CD4-positive, alpha-beta T cell treated with Interleukin-17A for 4 hours (primary cell): ENCODE data around the gene ELF5.

ENCODE experiments used
- DNase-seq: peaks from one replicate; pipeline ENCODE4 v3.0.0-alpha.2; 2020; ENCODE audit warnings: mixed read lengths

ELF5 gene

GRCh38 chr11:34513682-34514449 is at the start of gene ELF5:
ELF5 (minus strand) TSS chr11:34513794; CDS start chr11:34505749, 8,045 bp downstream.
- DNase-seq: no peak

GRCh38 chr11:34562976-34563375 is 49.4 kb upstream of the ELF5 start:
- DNase-seq: no peak

- no peak for DNase-seq
These were observed 46.9 kb upstream of the ELF5 start for GRCh38 chr11:34560511-34560910.

- DNase-seq: no peak
These were observed 45.1 kb upstream of the ELF5 start for GRCh38 chr11:34558673-34559072.

GRCh38 chr11:34558211-34558610 is 44.6 kb upstream of the ELF5 start:
- no peak for DNase-seq

- DNase-seq: no peak
These were observed 38.7 kb upstream of the ELF5 start for GRCh38 chr11:34552270-34552669.

GRCh38 chr11:34549271-34549670 is 35.7 kb upstream of the ELF5 start:
- DNase-seq: no peak

GRCh38 chr11:34548278-34548677 is 34.7 kb upstream of the ELF5 start:
- DNase-seq: no peak

GRCh38 chr11:34546511-34547209 is 33.1 kb upstream of the ELF5 start:
- no peak for DNase-seq

GRCh38 chr11:34542089-34542488 is 28.5 kb upstream of the ELF5 start:
- DNase-seq: no peak

GRCh38 chr11:34540870-34541269 is 27.3 kb upstream of the ELF5 start:
- no peak for DNase-seq

GRCh38 chr11:34537636-34538035 is 24.0 kb upstream of the ELF5 start:
- no peak for DNase-seq

- DNase-seq: no peak
These were observed 22.5 kb upstream of the ELF5 start for GRCh38 chr11:34536056-34536455.

- DNase-seq: no peak
These were observed 21.2 kb upstream of the ELF5 start for GRCh38 chr11:34534826-34535225.

- no peak for DNase-seq
These were observed 18.1 kb upstream of the ELF5 start for GRCh38 chr11:34531663-34532062.

GRCh38 chr11:34530545-34531234 is 17.1 kb upstream of the ELF5 start:
- no peak for DNase-seq

GRCh38 chr11:34529643-34530042 is 16.0 kb upstream of the ELF5 start:
- DNase-seq: no peak

GRCh38 chr11:34528072-34528471 is 14.5 kb upstream of the ELF5 start:
- no peak for DNase-seq

- no peak for DNase-seq
These were observed 12.5 kb upstream of the ELF5 start for GRCh38 chr11:34525888-34526657.

GRCh38 chr11:34525098-34525497 is 11.5 kb upstream of the ELF5 start:
- no peak for DNase-seq

- DNase-seq: no peak
These were observed 11.1 kb upstream of the ELF5 start for GRCh38 chr11:34524696-34525095.

GRCh38 chr11:34523053-34523452 is 9.5 kb upstream of the ELF5 start:
- no peak for DNase-seq

- DNase-seq: no peak
These were observed 8.6 kb upstream of the ELF5 start for GRCh38 chr11:34522188-34522587.
